A549 (cell line): ENCODE measurements around the gene RGMA. TPM values are rescaled to one million over a fixed set of nuclear protein-coding genes. Genes with fewer than 3 reads are reported as not detected.

Experiments
- ATAC-seq, 2 experiments: fragments of 200-7000 bp in 1 of 2; fragments of >200 bp in 1 of 2; cut with Nextera tagmentation in 1 of 2; cut with Tn5 transposase in 1 of 2; 3 replicates each; pipeline versions ENCODE4 v1.8.0 to v1.9.1; 2018 to 2020; ENCODE audit warnings: mild to moderate bottlenecking in 1 of 2, moderate library complexity in 1 of 2
- CTCF ChIA-PET: fragments of 300-600 bp; sonication (Branson Sonifier 250); formaldehyde crosslinking; extraction: SDS; loops from one replicate; lab custom pipeline; 2021; ENCODE audit warnings: antibody characterized with exemption, inconsistent platforms; lab: Yijun Ruan, JAX
- POLR2A ChIA-PET: fragments of 350-600 bp; formaldehyde crosslinking; extraction: SDS; loops from one replicate; lab custom pipeline; 2021; ENCODE audit warnings: antibody characterized with exemption, inconsistent platforms; lab: Yijun Ruan, JAX
- DNase-seq, 2 experiments: peaks; one replicate each; pipeline versions ENCODE4 v3.0.0 to v3.0.0-alpha.2; 2011 to 2016; ENCODE audit warnings: low read depth in 1 of 2, low spot score in 1 of 2
- FAIRE-seq: peaks from 2 replicates; lab custom pipeline; 2011; peaks lifted over from hg19 to GRCh38; lab: Jason Lieb, UNC
- H3K27ac ChIP-seq, 2 experiments: fragments of >200 bp; sonication (Bioruptor Twin); formaldehyde crosslinking; 3 replicates each; pipeline ENCODE4 v1.5.1; 2016 to 2017
- H3K4me1 ChIP-seq: fragments of >200 bp; sonication (Bioruptor Twin); formaldehyde crosslinking; 3 replicates; pipeline ENCODE4 v1.6.1; 2016
- H3K4me2 ChIP-seq: fragments of >200 bp; sonication (Bioruptor Twin); formaldehyde crosslinking; 3 replicates; pipeline ENCODE4 v1.6.1; 2016
- H3K4me3 ChIP-seq: fragments of >200 bp; sonication (Bioruptor Twin); formaldehyde crosslinking; 3 replicates; pipeline ENCODE4 v1.5.1; 2016
- H3K9me3 ChIP-seq: fragments of >200 bp; sonication (Bioruptor Twin); formaldehyde crosslinking; 3 replicates; pipeline ENCODE4 v1.6.1; 2016
- BCL3 ChIP-seq: fragments of >200 bp; sonication (Bioruptor Twin); formaldehyde crosslinking; IDR thresholded peaks from 3 replicates; pipeline ENCODE4 v1.6.1; 2016
- CBX8 ChIP-seq: fragments of 200-600 bp; sonication (generic); IDR thresholded peaks from 2 replicates; pipeline ENCODE4 v1.6.1; 2016
- CHD2 ChIP-seq: fragments of 150-350 bp; IDR thresholded peaks from 2 replicates; pipeline ENCODE4 v1.6.1; 2014; ENCODE audit warnings: low read length; ENCODE audit not compliant: partially characterized antibody
- EHMT2 ChIP-seq: fragments of 200-600 bp; sonication (generic); IDR thresholded peaks from 2 replicates; pipeline ENCODE4 v1.6.1; 2016; ENCODE audit warnings: antibody characterized with exemption, low read depth, mild to moderate bottlenecking, moderate library complexity
- EP300 ChIP-seq, 2 experiments: fragments of >200 bp; sonication (Bioruptor Twin); formaldehyde crosslinking; IDR thresholded peaks; 2 replicates in 1 of 2; 3 replicates in 1 of 2; pipeline ENCODE4 v1.6.1; 2016 to 2017
- ESRRA ChIP-seq: fragments of 150-350 bp; IDR thresholded peaks from 2 replicates; pipeline ENCODE4 v1.6.1; 2014; ENCODE audit warnings: mild to moderate bottlenecking, low read length, borderline replicate concordance
- GATA3 ChIP-seq: IDR thresholded peaks from 2 replicates; pipeline ENCODE4 v1.6.1; 2012; ENCODE audit warnings: borderline replicate concordance
- HDAC2 ChIP-seq: fragments of 200-600 bp; sonication (generic); IDR thresholded peaks from 2 replicates; pipeline ENCODE4 v1.6.1; 2016
- HEYL ChIP-seq: fragments of 250-450 bp; sonication (Bioruptor Pico); IDR thresholded peaks from 2 replicates; pipeline ENCODE4 v1.8.0; 2021; ENCODE audit warnings: mild to moderate bottlenecking, moderate library complexity
- HOXB13 ChIP-seq: fragments of 250-450 bp; sonication (Bioruptor Pico); IDR thresholded peaks from 2 replicates; pipeline ENCODE4 v1.5.0; 2020; ENCODE audit warnings: low read depth, mild to moderate bottlenecking, moderate library complexity
- KDM5A ChIP-seq: fragments of 200-600 bp; sonication (generic); IDR thresholded peaks from 2 replicates; pipeline ENCODE4 v1.6.1; 2016; ENCODE audit warnings: antibody characterized with exemption, mild to moderate bottlenecking
- MAFK ChIP-seq: fragments of 450-650 bp; IDR thresholded peaks from 2 replicates; pipeline ENCODE4 v1.6.1; 2014; ENCODE audit not compliant: partially characterized antibody
- MAZ ChIP-seq: fragments of 150-350 bp; IDR thresholded peaks from 2 replicates; pipeline ENCODE4 v1.6.1; 2014; ENCODE audit warnings: antibody characterized with exemption, low read depth, low read length, borderline replicate concordance
- NFE2L2 ChIP-seq: fragments of 150-350 bp; conservative IDR thresholded peaks from 2 replicates; pipeline ENCODE4 v1.6.1; 2014; ENCODE audit warnings: low read length
- NPAS2 ChIP-seq: fragments of 250-450 bp; sonication (Bioruptor Pico); IDR thresholded peaks from 2 replicates; pipeline ENCODE4 v1.8.0; 2022; ENCODE audit warnings: mild to moderate bottlenecking, moderate library complexity, borderline replicate concordance
- PHF8 ChIP-seq: fragments of 200-600 bp; sonication (generic); IDR thresholded peaks from 2 replicates; pipeline ENCODE4 v1.6.1; 2016; ENCODE audit warnings: low read depth, mild to moderate bottlenecking, antibody characterized with exemption, moderate library complexity, borderline replicate concordance
- POLR2A ChIP-seq: IDR thresholded peaks from 2 replicates; pipeline ENCODE4 v1.6.1; 2012; ENCODE audit warnings: mild to moderate bottlenecking, low read length
- RARB ChIP-seq: fragments of 250-450 bp; sonication (Bioruptor Pico); IDR thresholded peaks from 2 replicates; pipeline ENCODE4 v1.8.0; 2021; ENCODE audit warnings: mild to moderate bottlenecking, moderate library complexity
- REST ChIP-seq: fragments of 200-600 bp; sonication (generic); IDR thresholded peaks from 2 replicates; pipeline ENCODE4 v1.6.1; 2016; ENCODE audit warnings: antibody characterized with exemption, mild to moderate bottlenecking, moderate library complexity
- SMC3 ChIP-seq: fragments of >200 bp; sonication (Bioruptor Twin); formaldehyde crosslinking; IDR thresholded peaks from 3 replicates; pipeline ENCODE4 v1.6.1; 2018; ENCODE audit warnings: inconsistent platforms
- TP53 ChIP-seq: fragments of 250-450 bp; sonication (Bioruptor Pico); IDR thresholded peaks from 2 replicates; pipeline ENCODE4 v1.5.0; 2021; ENCODE audit warnings: mild to moderate bottlenecking, moderate library complexity
- ZC3H11A ChIP-seq: fragments of 450-650 bp; IDR thresholded peaks from 2 replicates; pipeline ENCODE4 v1.6.1; 2014; ENCODE audit warnings: antibody characterized with exemption, mild to moderate bottlenecking
- ZNF302 ChIP-seq: fragments of 250-450 bp; sonication (Bioruptor Pico); IDR thresholded peaks from 2 replicates; pipeline ENCODE4 v1.9.0; 2021; ENCODE audit warnings: inconsistent platforms, mild to moderate bottlenecking, moderate library complexity
- ZSCAN20 ChIP-seq: fragments of 250-450 bp; sonication (Bioruptor Pico); IDR thresholded peaks from 2 replicates; pipeline ENCODE4 v1.8.0; 2022; ENCODE audit warnings: mild to moderate bottlenecking, moderate library complexity
- WGBS: methylation state at CpG from one replicate; pipeline ENCODE4 v1.1.6; 2017; ENCODE audit errors: missing lambda C conversion rate; 5-methylcytosine and 5-hydroxymethylcytosine counted together
- polyA plus RNA-seq, 4 experiments: library from polyadenylated mRNA; depleted of rRNA in 3 of 4; stranded (reverse); fragments of >200 nt; fragmentation: RNase III in 1 of 4; extraction: RNeasy Plus Mini Kit Qiagen cat#74134 plus additional on column Dnase treatment in 1 of 4; gene quantifications; 2 replicates in 3 of 4; 3 replicates in 1 of 4; pipeline ENCODE4 v1.2.3, GENCODE V29; 2011 to 2017
- TF ChIP-seq, protein P1 (sequence below): IDR thresholded peaks from 2 replicates; pipeline ENCODE4 v1.6.1; 2012
- TF ChIP-seq, protein P2 (sequence below): fragments of >200 bp; sonication (Bioruptor Twin); formaldehyde crosslinking; IDR thresholded peaks from 2 replicates; pipeline ENCODE4 v1.6.1; 2016
- TF ChIP-seq, protein P3 (sequence below): fragments of >200 bp; sonication (Bioruptor Twin); formaldehyde crosslinking; IDR thresholded peaks from 3 replicates; pipeline ENCODE4 v1.5.1; 2016

The RGMA gene
- polyA plus RNA-seq, 2 of the 4 experiments (the other 2 are of a cell fraction): 0.22 TPM; not detected in 1

DNA sequence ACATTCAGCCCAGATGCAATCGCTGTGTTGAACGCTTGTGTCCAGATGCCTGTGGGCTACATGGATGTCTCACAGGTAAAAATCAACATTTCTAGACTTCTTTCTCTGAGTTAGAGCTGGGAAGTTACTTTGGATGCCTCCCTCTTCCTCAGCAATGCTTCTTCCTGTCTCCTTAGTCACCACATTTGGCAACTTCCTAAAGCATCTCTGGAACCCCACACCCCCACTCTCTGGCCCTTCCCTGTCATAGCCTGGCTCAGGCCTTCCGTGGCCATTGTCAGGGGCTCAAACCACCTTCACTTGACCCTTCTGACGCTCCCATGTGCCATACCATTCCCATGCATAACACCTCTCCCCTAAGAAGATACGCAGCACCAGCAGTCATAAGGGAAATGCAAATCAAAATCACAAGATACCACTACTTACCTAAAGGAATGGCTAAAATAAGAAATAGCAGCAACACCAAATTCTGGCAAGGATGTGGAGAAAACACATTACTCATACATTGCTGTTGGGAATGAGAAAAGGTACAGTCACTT, 21.6 kb upstream of the RGMA start:
- no peak for DNase-seq
- Histone ChIP-seq H3K4me1 (no peaks in the 10 kb centered on the region), H3K4me3 (no peak overlapping the region), H3K9me3 (no peaks in the 10 kb centered on the region), H3K27ac (no peak overlapping the region), H3K4me2 (no peak overlapping the region)
- no peak for FAIRE-seq
- CTCF ChIA-PET: interaction anchor here (0.6 to 3.5 kb wide), 2 partner anchors 23 to 355 kb away, joined by 3 to 19 read pairs; no protein-coding TSS in a partner anchor
- POLR2A ChIA-PET: no interaction called here
- no peak for TF ChIP-seq REST
- no peak for TF ChIP-seq ZSCAN20 (CRISPR knock-in tag)
- TF ChIP-seq NFE2L2: no peak
- TF ChIP-seq, protein P1, sequence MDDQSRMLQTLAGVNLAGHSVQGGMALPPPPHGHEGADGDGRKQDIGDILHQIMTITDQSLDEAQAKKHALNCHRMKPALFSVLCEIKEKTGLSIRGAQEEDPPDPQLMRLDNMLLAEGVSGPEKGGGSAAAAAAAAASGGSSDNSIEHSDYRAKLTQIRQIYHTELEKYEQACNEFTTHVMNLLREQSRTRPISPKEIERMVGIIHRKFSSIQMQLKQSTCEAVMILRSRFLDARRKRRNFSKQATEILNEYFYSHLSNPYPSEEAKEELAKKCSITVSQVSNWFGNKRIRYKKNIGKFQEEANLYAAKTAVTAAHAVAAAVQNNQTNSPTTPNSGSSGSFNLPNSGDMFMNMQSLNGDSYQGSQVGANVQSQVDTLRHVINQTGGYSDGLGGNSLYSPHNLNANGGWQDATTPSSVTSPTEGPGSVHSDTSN: no peak
- no peak for TF ChIP-seq BCL3
- no peak for TF ChIP-seq PHF8
- TF ChIP-seq KDM5A: no peak
- no peak for TF ChIP-seq EHMT2
- no peak for TF ChIP-seq MAFK
- no peak for TF ChIP-seq ESRRA
- no peak for TF ChIP-seq TP53 (CRISPR knock-in tag)
- no peak for TF ChIP-seq HOXB13 (CRISPR knock-in tag)
- TF ChIP-seq ZNF302 (CRISPR knock-in tag): no peak
- WGBS: 52% methylated on average over 5 of the region's 5 CpGs
- no peak; a peak in 2 of 6 replicates for ATAC-seq

DNA sequence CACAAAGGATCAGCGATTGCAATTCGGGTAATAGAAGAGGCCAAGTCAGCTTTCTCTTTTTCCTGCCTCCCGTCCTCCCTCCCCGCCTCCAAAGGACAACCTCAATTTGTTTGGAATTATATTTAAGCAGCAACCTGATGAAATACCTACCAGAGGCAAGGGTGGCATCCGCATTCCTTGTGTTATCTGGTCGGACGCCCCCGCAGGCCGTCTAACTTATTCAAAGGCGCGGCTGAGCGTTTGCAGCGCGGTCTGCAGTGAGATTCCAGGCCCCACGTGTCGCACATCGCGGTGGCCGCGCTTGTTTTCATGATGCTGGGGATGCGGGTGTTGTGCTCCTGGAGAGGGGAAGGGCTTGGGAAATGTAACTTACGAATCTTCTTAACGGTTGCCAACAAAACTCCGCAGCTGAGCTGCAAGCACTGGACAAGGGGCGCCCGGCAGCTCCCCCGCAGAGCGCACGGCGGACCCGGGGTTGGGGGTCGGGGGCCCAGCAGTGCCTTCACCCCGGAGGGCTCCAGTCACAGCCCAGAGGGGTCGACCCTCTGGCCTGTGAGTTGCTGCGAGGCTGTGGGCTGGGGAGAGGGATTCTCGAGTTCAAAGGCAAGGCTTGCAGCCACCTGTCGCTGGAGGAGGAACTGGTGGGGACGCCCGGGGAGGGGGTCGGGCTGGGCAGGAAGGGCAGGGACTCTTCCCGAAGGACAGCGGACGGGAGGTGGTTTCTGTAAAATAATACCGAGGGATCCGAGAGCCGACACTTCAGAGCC, 20.5 kb upstream of the RGMA start:
- FAIRE-seq: no peak
- Histone ChIP-seq H3K4me3 (no peak overlapping the region), H3K4me2 (no peak overlapping the region), H3K4me1 (no peaks in the 10 kb centered on the region), H3K9me3 (no peaks in the 10 kb centered on the region), H3K27ac (no peak overlapping the region)
- TF ChIP-seq ESRRA (no peak), CBX8 (no peak), ZC3H11A (no peak), HDAC2 (no peak), CHD2 (no peak), EP300 (IDR thresholded peaks at IDR 0.05) (no peak), TP53 (CRISPR knock-in tag) (no peak), SMC3 (no peak), NPAS2 (CRISPR knock-in tag) (no peak), GATA3 (no peak), PHF8 (no peak), MAFK (no peak), HOXB13 (CRISPR knock-in tag) (no peak), HEYL (CRISPR knock-in tag) (no peak), POLR2A (no peak), RARB (CRISPR knock-in tag) (no peak), MAZ (no peak)
- TF ChIP-seq, protein P2, sequence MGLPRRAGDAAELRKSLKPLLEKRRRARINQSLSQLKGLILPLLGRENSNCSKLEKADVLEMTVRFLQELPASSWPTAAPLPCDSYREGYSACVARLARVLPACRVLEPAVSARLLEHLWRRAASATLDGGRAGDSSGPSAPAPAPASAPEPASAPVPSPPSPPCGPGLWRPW: no peak
- TF ChIP-seq, protein P1: no peak
- TF ChIP-seq, protein P3, sequence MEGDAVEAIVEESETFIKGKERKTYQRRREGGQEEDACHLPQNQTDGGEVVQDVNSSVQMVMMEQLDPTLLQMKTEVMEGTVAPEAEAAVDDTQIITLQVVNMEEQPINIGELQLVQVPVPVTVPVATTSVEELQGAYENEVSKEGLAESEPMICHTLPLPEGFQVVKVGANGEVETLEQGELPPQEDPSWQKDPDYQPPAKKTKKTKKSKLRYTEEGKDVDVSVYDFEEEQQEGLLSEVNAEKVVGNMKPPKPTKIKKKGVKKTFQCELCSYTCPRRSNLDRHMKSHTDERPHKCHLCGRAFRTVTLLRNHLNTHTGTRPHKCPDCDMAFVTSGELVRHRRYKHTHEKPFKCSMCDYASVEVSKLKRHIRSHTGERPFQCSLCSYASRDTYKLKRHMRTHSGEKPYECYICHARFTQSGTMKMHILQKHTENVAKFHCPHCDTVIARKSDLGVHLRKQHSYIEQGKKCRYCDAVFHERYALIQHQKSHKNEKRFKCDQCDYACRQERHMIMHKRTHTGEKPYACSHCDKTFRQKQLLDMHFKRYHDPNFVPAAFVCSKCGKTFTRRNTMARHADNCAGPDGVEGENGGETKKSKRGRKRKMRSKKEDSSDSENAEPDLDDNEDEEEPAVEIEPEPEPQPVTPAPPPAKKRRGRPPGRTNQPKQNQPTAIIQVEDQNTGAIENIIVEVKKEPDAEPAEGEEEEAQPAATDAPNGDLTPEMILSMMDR: no peak
- no peak for DNase-seq
- ChIA-PET POLR2A (no interaction called here), CTCF (interaction anchor here (1.0 to 3.5 kb wide), 2 partner anchors 9 to 22 kb away, joined by 7 to 19 read pairs; no protein-coding TSS in a partner anchor)
- 66% methylated on average over 42 of the region's 46 CpGs for WGBS
- ATAC-seq: no peak
